AML-193 (cell line): ENCODE results near the gene IQSEC2.

Experiments
- DNase-seq, 2 experiments: peaks; one replicate each; lab custom pipeline; 2025; lab: John Stamatoyannopoulos, UW

The IQSEC2 gene

DNA sequence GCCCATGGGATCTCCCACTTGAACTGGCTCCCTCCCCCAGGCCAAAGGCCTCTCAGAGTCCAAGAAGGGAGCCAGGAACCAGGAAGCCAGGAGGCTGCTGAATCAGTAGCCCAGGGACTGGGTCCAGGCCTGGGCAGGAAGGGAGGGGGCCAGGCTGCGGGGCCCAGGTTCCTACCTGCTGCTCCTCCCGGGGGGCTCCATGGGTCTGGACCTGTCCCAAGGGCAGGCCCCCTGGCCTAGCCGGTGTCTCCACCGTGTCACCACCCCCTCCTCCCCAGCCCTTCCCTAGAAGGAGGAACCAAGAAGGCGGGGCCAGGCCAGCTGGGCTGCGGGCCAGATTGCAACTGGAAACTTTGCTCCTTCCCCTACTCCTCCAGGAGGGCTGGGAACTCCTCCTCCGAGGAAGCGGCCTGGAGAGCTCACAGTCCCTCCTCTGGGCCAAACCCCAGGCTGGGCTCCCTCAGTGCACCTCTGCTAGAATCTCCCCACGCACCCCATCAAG lies at the start of gene IQSEC2:
Gene IQSEC2 (minus strand): TSS at position 264 of the 502 bp plus-strand sequence.
- peak in 1 of 2 experiments; percentile 23 for DNase-seq

- DNase-seq, result no peak
Measured at GRCh38 chrX:53330331-53330730, 48.9 kb upstream of the IQSEC2 start.

- no peak for DNase-seq
Measured at GRCh38 chrX:53324803-53325202, 43.4 kb upstream of the IQSEC2 start.

DNA sequence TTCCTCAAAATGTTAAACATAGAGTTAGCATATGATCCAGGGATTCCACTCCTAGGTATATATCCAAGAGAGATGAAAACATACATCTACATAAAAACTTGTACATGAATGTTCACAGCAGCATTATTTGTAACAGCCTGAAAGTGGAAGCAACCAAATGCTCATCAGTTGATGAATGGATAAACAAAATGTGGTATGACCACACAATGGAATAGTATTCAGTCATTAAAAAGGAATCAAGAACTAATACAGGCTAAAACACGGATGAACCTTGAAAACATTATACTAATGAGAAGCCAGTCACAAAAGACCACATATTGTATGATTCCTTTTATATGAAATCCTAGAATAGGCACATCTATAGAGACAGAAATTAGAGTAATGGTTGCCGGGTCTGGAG lies 42.7 kb upstream of the IQSEC2 start:
- no peak for DNase-seq

- no peak for DNase-seq
Measured at GRCh38 chrX:53323196-53323595, 41.8 kb upstream of the IQSEC2 start.

- DNase-seq, result no peak
Measured at GRCh38 chrX:53321943-53322497, 40.6 kb upstream of the IQSEC2 start.

GRCh38 chrX:53321230-53321942 lies 40.0 kb upstream of the IQSEC2 start:
- DNase-seq, result no peak

DNA sequence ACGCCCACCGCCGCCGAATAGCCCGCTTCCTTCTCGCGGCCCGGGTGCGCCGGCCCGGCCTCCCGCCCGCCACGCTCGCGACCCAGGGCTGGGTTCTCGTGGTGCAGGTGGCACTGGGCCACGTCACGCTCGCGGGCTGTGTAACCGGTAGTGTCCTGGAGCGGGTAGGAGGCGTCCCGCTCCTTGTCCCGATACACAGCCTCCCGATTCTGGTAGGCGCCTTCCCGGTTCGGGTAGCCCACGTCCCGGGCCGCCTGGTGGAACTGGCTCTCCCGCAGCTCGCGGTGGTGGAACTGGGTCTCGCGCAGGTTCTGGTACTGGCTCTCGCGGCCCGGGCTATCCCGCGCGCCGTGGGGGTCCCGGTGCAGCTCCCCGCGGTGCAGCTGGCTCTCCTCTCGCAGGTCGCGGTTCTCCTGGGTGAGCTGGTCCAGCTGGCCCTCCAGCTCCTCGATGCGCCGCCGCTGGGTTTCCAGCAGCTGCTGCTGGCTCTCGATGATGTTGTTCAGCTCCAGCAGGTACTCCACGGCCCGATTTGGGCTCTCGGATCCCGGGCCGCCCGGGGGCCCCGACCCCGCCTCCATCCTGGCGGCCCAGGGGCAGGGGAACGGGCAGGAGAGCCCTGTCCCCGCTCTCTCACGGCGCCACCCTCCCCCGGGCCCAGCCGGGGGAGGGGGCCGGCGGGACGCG lies 39.3 kb upstream of the IQSEC2 start:
- DNase-seq, result no peak

DNA sequence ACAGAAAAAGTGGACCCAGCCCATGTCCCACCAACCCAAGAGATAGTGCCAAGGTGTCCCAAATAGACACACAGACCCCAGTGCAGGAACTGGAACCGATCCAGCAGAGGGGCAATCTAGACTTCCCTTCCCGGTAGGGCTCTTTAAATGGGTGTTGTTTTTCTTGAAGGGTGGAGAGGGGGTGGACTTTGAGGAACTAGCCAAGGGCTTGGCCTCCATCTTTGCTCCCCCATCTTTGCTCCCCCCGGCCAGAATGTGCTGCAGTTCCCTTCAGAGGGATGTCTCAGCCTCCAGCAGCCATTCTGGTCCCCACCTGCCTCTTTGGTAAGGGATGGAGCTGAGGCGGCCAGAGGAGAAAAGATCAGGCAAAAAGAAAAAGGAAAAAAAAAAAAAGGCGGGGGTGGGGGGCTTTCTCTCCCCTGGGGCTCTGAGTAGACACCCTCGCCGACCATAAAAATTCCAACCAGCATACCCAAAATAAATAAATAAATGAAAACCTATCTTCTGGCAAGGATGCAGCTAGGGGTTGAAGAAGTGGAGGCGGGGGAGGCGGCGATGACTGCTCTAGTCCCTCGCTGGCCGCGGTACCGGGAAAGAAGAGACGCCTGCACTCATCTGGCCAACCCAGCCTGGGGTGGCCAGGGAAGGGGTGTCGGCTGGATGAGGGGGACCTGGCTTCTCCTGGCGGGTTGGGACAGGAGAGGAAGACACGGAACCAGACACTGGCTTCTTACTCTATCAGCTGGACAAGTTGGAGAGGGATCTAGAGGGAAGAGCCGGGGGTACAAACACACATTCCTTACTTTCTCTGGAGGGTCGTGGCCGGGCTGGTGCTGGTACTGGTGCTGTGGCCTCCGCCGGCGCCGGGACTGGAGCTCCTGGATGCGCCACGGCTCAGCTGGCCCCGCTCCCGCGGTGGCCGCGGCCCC lies 38.5 kb upstream of the IQSEC2 start:
- no peak for DNase-seq

DNA sequence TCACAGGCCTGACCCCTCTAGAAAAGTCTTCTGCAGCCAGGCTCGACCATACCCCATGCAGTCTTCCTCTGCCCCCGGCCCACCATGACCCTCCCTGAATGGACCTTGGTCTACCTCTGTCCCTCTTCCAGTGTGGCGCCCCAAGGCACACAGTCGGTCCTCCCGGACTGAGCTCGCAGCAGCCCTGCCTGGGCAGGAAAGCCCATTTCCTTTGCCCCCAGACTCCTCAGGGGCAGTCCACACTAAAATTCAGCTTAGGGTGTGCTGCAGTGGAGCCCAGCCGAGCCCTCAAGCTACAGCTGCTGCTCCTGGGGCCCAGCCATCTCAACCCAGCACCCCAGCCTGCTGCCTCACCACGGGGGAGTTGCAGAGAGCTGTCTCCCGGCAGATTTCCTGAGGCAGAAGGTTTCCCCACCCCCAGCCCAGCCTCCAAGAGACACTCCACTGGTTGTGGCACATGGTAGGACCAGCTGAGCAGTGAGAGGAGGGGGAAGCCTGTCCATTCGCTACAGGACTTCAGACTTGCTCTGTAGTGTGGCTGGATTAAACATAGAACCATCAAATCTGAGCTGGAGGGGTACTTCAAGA lies 37.5 kb upstream of the IQSEC2 start:
- DNase-seq, result no peak

GRCh38 chrX:53317365-53318069 lies 36.1 kb upstream of the IQSEC2 start:
- peak; percentile 9 to 13 for DNase-seq

- DNase-seq, result no peak
Measured at GRCh38 chrX:53316860-53317237, 35.5 kb upstream of the IQSEC2 start.

GRCh38 chrX:53316111-53316859 lies 34.9 kb upstream of the IQSEC2 start:
- no peak for DNase-seq

DNA sequence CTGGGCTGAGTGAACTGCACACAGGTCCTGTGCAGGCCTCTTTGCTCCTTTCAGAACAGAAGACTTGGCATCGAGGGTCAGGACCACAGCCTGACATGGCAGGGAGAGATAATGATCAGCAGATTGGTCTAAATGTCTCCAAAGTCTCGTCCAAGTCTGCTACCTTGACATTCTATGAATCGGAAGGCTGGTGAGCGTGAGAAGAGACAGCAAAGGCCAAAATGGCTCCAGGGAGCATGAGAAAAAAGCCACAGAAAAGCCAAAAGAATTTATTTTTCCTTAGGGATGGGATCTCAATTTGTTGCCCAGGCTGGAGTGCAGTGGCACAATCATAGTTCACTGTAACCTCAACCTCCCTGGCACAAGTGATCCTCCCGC lies 32.3 kb upstream of the IQSEC2 start:
- DNase-seq, result no peak

GRCh38 chrX:53312946-53313727 lies 31.8 kb upstream of the IQSEC2 start:
- DNase-seq, result peak; percentile 56 to 73

- no peak for DNase-seq
Measured at GRCh38 chrX:53309837-53310236, 28.5 kb upstream of the IQSEC2 start.

GRCh38 chrX:53308836-53309235 lies 27.5 kb upstream of the IQSEC2 start:
- DNase-seq, result no peak

- no peak for DNase-seq
Measured at GRCh38 chrX:53305996-53306937, 24.9 kb upstream of the IQSEC2 start.
